IMR-90 (cell line): Measurements from ENCODE around the gene ALG1. TPM values are rescaled to one million over a fixed set of nuclear protein-coding genes. Genes with fewer than 3 reads are reported as not detected.

Experiments
- ATAC-seq: fragments of 200-7000 bp; cut with Tn5 transposase; 2 replicates; pipeline ENCODE4 v1.9.1; 2020; ENCODE audit warnings: low read depth, mild to moderate bottlenecking, moderate library complexity
- BruUV-seq: library from RNA; stranded (reverse); fragments of 400-500 nt; replicated peaks from 2 replicates; lab custom pipeline; 2021; lab: Mats Ljungman, UMichigan
- CTCF ChIA-PET: fragments of 300-600 bp; formaldehyde crosslinking; extraction: SDS; loops from one replicate; lab custom pipeline; 2021; ENCODE audit warnings: antibody characterized with exemption; lab: Yijun Ruan, JAX
- POLR2A ChIA-PET: fragments of 300-600 bp; sonication (Branson Sonifier 250); formaldehyde crosslinking; loops from one replicate; lab custom pipeline; 2022; ENCODE audit warnings: antibody characterized with exemption; ENCODE audit not compliant: unreplicated experiment; lab: Charles Lee
- DNase-seq: peaks from one replicate; pipeline ENCODE4 v3.0.0; 2013
- H2AFZ ChIP-seq: replicated peaks from 2 replicates; pipeline ENCODE3; 2013; ENCODE audit warnings: low read length, mild to moderate bottlenecking; ENCODE audit not compliant: poor library complexity
- H2AK5ac ChIP-seq: 2 replicates; pipeline ENCODE4 v1.6.1; 2013; ENCODE audit warnings: low read depth, low read length, inconsistent platforms
- H2AK9ac ChIP-seq: replicated peaks from 2 replicates; pipeline ENCODE3; 2013; ENCODE audit warnings: mild to moderate bottlenecking, low read depth, low read length, moderate library complexity; ENCODE audit not compliant: poor library complexity
- H2BK120ac ChIP-seq: 2 replicates; pipeline ENCODE4 v1.6.1; 2013; ENCODE audit warnings: low read depth, low read length, inconsistent platforms
- H2BK15ac ChIP-seq: 3 replicates; pipeline ENCODE4 v1.6.1; 2013; ENCODE audit warnings: low read depth, low read length, inconsistent platforms
- H2BK20ac ChIP-seq: 2 replicates; pipeline ENCODE4 v1.6.1; 2013; ENCODE audit warnings: low read depth, mild to moderate bottlenecking, inconsistent platforms, low read length, moderate library complexity
- H2BK5ac ChIP-seq: 2 replicates; pipeline ENCODE4 v1.6.1; 2013; ENCODE audit warnings: mild to moderate bottlenecking, low read depth, low read length, inconsistent platforms; ENCODE audit not compliant: poor library complexity, severe bottlenecking
- H3K14ac ChIP-seq: replicated peaks from 2 replicates; pipeline ENCODE4 v1.6.1; 2013; ENCODE audit warnings: low read depth, low read length, inconsistent platforms
- H3K18ac ChIP-seq: 2 replicates; pipeline ENCODE4 v1.6.1; 2013; ENCODE audit warnings: low read depth, low read length, control low read depth
- H3K23ac ChIP-seq: 2 replicates; pipeline ENCODE4 v1.6.1; 2013; ENCODE audit warnings: low read depth, low read length, inconsistent platforms
- H3K27ac ChIP-seq: 2 replicates; pipeline ENCODE4 v1.5.1; 2013; ENCODE audit warnings: mild to moderate bottlenecking, control low read depth, low read length; ENCODE audit not compliant: insufficient read depth
- H3K27me3 ChIP-seq: 2 replicates; pipeline ENCODE4 v1.6.1; 2013; ENCODE audit warnings: low read length; ENCODE audit not compliant: control insufficient read depth, insufficient read depth
- H3K36me3 ChIP-seq: 2 replicates; pipeline ENCODE4 v1.6.1; 2013; ENCODE audit warnings: low read length, mixed read lengths; ENCODE audit not compliant: control insufficient read depth, insufficient read depth
- H3K4ac ChIP-seq: 2 replicates; pipeline ENCODE4 v1.6.1; 2013; ENCODE audit warnings: low read depth, low read length, inconsistent platforms
- H3K4me1 ChIP-seq: 2 replicates; pipeline ENCODE4 v1.6.1; 2013; ENCODE audit warnings: low read length, mixed read lengths; ENCODE audit not compliant: control insufficient read depth, insufficient read depth
- H3K4me2 ChIP-seq: 2 replicates; pipeline ENCODE4 v1.6.1; 2013; ENCODE audit warnings: low read depth, mild to moderate bottlenecking, control low read depth, low read length, moderate library complexity
- H3K4me3 ChIP-seq: 2 replicates; pipeline ENCODE4 v1.5.1; 2013; ENCODE audit warnings: low read depth, mild to moderate bottlenecking, control low read depth, low read length, moderate library complexity; ENCODE audit not compliant: insufficient read depth
- H3K56ac ChIP-seq: 2 replicates; pipeline ENCODE4 v1.6.1; 2013; ENCODE audit warnings: low read length, inconsistent platforms; ENCODE audit not compliant: insufficient read depth; ENCODE audit errors: extremely low read depth
- H3K79me1 ChIP-seq, 2 experiments: 2 replicates each; pipeline ENCODE4 v1.6.1; 2013; ENCODE audit warnings: low read length in 2 of 2, inconsistent platforms in 1 of 2, low read depth in 1 of 2
- H3K9ac ChIP-seq: 2 replicates; pipeline ENCODE4 v1.6.1; 2013; ENCODE audit warnings: low read depth, low read length, control low read depth
- H3K9me1 ChIP-seq: 2 replicates; pipeline ENCODE4 v1.6.1; 2013; ENCODE audit warnings: low read length, inconsistent platforms; ENCODE audit not compliant: insufficient read depth
- H3K9me3 ChIP-seq: 2 replicates; pipeline ENCODE4 v1.6.1; 2013; ENCODE audit warnings: low read length; ENCODE audit not compliant: control insufficient read depth, insufficient read depth
- H4K20me1 ChIP-seq: 2 replicates; pipeline ENCODE4 v1.6.1; 2013; ENCODE audit warnings: low read length, inconsistent platforms; ENCODE audit not compliant: insufficient read depth
- H4K5ac ChIP-seq: 2 replicates; pipeline ENCODE4 v1.6.1; 2013; ENCODE audit warnings: mild to moderate bottlenecking, low read depth, low read length, control low read depth
- H4K8ac ChIP-seq, 2 experiments: 2 replicates each; pipeline ENCODE4 v1.6.1; 2013; ENCODE audit warnings: low read depth in 2 of 2, low read length in 2 of 2, control low read depth in 1 of 2, inconsistent platforms in 1 of 2
- H4K91ac ChIP-seq: 2 replicates; pipeline ENCODE4 v1.6.1; 2013; ENCODE audit warnings: low read depth, low read length, inconsistent platforms; ENCODE audit not compliant: insufficient read depth
- BHLHE40 ChIP-seq: fragments of 150-350 bp; IDR thresholded peaks from 2 replicates; pipeline ENCODE4 v1.6.1; 2016; ENCODE audit warnings: mild to moderate bottlenecking, low read depth, low read length
- CEBPB ChIP-seq: IDR thresholded peaks from 2 replicates; pipeline ENCODE4 v1.6.1; 2012; ENCODE audit warnings: low read depth, low read length, improper control_type of control experiment
- CHD1 ChIP-seq: IDR thresholded peaks from 2 replicates; pipeline ENCODE4 v1.6.1; 2012; ENCODE audit warnings: low read depth, low read length, improper control_type of control experiment
- ELK1 ChIP-seq: fragments of 150-350 bp; IDR thresholded peaks from 2 replicates; pipeline ENCODE4 v1.6.1; 2016; ENCODE audit warnings: low read depth, mild to moderate bottlenecking, low read length, moderate library complexity, borderline replicate concordance
- FOS ChIP-seq: fragments of 150-350 bp; IDR thresholded peaks from 2 replicates; pipeline ENCODE4 v1.6.1; 2016; ENCODE audit warnings: low read depth, low read length
- MAFK ChIP-seq: IDR thresholded peaks from 2 replicates; pipeline ENCODE4 v1.6.1; 2012; ENCODE audit warnings: low read depth, low read length, improper control_type of control experiment
- MAZ ChIP-seq: IDR thresholded peaks from 2 replicates; pipeline ENCODE4 v1.6.1; 2012; ENCODE audit warnings: low read depth, mild to moderate bottlenecking, low read length, improper control_type of control experiment, moderate library complexity, borderline replicate concordance
- MXI1 ChIP-seq: IDR thresholded peaks from 2 replicates; pipeline ENCODE4 v1.6.1; 2012; ENCODE audit warnings: low read depth, mild to moderate bottlenecking, low read length, moderate library complexity, borderline replicate concordance
- NFE2L2 ChIP-seq: fragments of 150-350 bp; IDR thresholded peaks from 2 replicates; pipeline ENCODE4 v1.6.1; 2016; ENCODE audit warnings: low read depth, mild to moderate bottlenecking, low read length
- POLR2A ChIP-seq: IDR thresholded peaks from 2 replicates; pipeline ENCODE4 v1.6.1; 2012; ENCODE audit warnings: mild to moderate bottlenecking, low read depth, low read length
- RAD21 ChIP-seq: IDR thresholded peaks from 2 replicates; pipeline ENCODE4 v1.6.1; 2012; ENCODE audit warnings: low read length, improper control_type of control experiment
- RFX5 ChIP-seq: IDR thresholded peaks from 2 replicates; pipeline ENCODE4 v1.8.0; 2012; ENCODE audit warnings: low read depth, mild to moderate bottlenecking, low read length, moderate library complexity
- SMC3 ChIP-seq: fragments of 150-350 bp; IDR thresholded peaks from 2 replicates; pipeline ENCODE4 v1.6.1; 2016; ENCODE audit warnings: low read depth, mild to moderate bottlenecking, antibody characterized with exemption, low read length, moderate library complexity
- WGBS, 2 experiments: methylation state at CpG; one replicate each; pipeline versions ENCODE4 v1.1.5 to v1.1.7; 2013; ENCODE audit warnings: missing lambda C conversion rate in 2 of 2; ENCODE audit not compliant: insufficient read length in 1 of 2; ENCODE audit errors: extremely low coverage in 2 of 2; 5-methylcytosine and 5-hydroxymethylcytosine counted together
- dilution Hi-C: fragments of 300-500 bp; cut with HindIII; formaldehyde crosslinking; loops from one replicate; pipeline ENCODE4 v1.14.3; 2018; ENCODE audit warnings: low sequenced_read_pairs; ENCODE audit not compliant: unreplicated experiment
- in situ Hi-C: fragments of 300-500 bp; cut with MboI; formaldehyde crosslinking; loops from 3 replicates; pipeline ENCODE4 v1.14.3; 2019; ENCODE audit warnings: low sequenced_read_pairs, inconsistent platforms, mixed read lengths
- intact Hi-C: fragments of 100-400 bp; cut with micrococcal nuclease; formaldehyde crosslinking; loops from 2 replicates; pipeline ENCODE4 v1.10.0; 2022
- polyA plus RNA-seq, 3 experiments: library from polyadenylated mRNA; depleted of rRNA; stranded (reverse); fragments of >200 nt; gene quantifications; 2 replicates each; pipeline ENCODE4 v1.2.3, GENCODE V29; 2012; ENCODE audit warnings: low replicate concordance in 1 of 3
- total RNA-seq: library from RNA; depleted of rRNA; stranded (reverse); fragments of >200 nt; gene quantifications from 2 replicates; pipeline ENCODE4 v1.2.3, GENCODE V29; 2012
- TF ChIP-seq, protein P1 (sequence below): conservative IDR thresholded peaks from 2 replicates; pipeline ENCODE4 v1.5.1; 2012; ENCODE audit warnings: mild to moderate bottlenecking, low read depth, low read length, improper control_type of control experiment
- TF ChIP-seq, protein P2 (sequence below): fragments of 150-350 bp; IDR thresholded peaks from 2 replicates; pipeline ENCODE4 v1.6.1; 2017; ENCODE audit warnings: mild to moderate bottlenecking, antibody characterized with exemption, low read length, low read depth

Gene ALG1
- total and polyA plus RNA-seq, 2 of the 4 experiments (the other 2 are of a cell fraction): 30.9 to 41.0 TPM

GRCh38 chr16:5024632-5025031 lies 47.0 kb upstream of the ALG1 start:
- Histone ChIP-seq H3K36me3 (no peaks in the 10 kb centered on the region), H3K4me2 (no peak overlapping the region), H3K27ac (no peak overlapping the region), H2AK9ac (no peak overlapping the region), H2BK5ac (no peak overlapping the region), H4K20me1 (no peaks in the 10 kb centered on the region), H3K79me1 (no peaks in the 10 kb centered on the region), H2AK5ac (no peak overlapping the region), H2AFZ (no peak overlapping the region), H3K56ac (no peak overlapping the region), H3K9ac (no peak overlapping the region), H2BK20ac (no peak overlapping the region), H3K23ac (no peak overlapping the region), H2BK120ac (no peak overlapping the region), H3K18ac (no peak overlapping the region), H3K9me3 (no peaks in the 10 kb centered on the region), H3K9me1 (no peaks in the 10 kb centered on the region), H4K8ac (no peak overlapping the region), H3K14ac (no peak overlapping the region), H3K27me3 (peaks cover 5% of the 10 kb centered on the region; the same call in 1 of the 2 replicates), H3K4me3 (no peak overlapping the region), H3K4ac (no peak overlapping the region), H4K5ac (no peak overlapping the region), H3K4me1 (no peaks in the 10 kb centered on the region), H2BK15ac (no peak overlapping the region), H4K91ac (no peak overlapping the region)
- ChIA-PET POLR2A (no interaction called here), CTCF (no interaction called here)
- no TSS peak for BruUV-seq
- intact Hi-C loops: no loop called here
- DNase-seq (no peak), ATAC-seq (no peak)
- dilution Hi-C loops: no loop called here
- in situ Hi-C loops: no loop called here
- TF ChIP-seq ELK1: no peak
- no peak for TF ChIP-seq POLR2A
- TF ChIP-seq MXI1: no peak
- TF ChIP-seq SMC3: no peak
- no peak for TF ChIP-seq RFX5
- TF ChIP-seq, protein P1, sequence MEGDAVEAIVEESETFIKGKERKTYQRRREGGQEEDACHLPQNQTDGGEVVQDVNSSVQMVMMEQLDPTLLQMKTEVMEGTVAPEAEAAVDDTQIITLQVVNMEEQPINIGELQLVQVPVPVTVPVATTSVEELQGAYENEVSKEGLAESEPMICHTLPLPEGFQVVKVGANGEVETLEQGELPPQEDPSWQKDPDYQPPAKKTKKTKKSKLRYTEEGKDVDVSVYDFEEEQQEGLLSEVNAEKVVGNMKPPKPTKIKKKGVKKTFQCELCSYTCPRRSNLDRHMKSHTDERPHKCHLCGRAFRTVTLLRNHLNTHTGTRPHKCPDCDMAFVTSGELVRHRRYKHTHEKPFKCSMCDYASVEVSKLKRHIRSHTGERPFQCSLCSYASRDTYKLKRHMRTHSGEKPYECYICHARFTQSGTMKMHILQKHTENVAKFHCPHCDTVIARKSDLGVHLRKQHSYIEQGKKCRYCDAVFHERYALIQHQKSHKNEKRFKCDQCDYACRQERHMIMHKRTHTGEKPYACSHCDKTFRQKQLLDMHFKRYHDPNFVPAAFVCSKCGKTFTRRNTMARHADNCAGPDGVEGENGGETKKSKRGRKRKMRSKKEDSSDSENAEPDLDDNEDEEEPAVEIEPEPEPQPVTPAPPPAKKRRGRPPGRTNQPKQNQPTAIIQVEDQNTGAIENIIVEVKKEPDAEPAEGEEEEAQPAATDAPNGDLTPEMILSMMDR: no peak
- TF ChIP-seq CEBPB: no peak
- TF ChIP-seq FOS: no peak
- no peak for TF ChIP-seq CHD1
- TF ChIP-seq MAZ: no peak
- no peak for TF ChIP-seq NFE2L2
- TF ChIP-seq, protein P2, sequence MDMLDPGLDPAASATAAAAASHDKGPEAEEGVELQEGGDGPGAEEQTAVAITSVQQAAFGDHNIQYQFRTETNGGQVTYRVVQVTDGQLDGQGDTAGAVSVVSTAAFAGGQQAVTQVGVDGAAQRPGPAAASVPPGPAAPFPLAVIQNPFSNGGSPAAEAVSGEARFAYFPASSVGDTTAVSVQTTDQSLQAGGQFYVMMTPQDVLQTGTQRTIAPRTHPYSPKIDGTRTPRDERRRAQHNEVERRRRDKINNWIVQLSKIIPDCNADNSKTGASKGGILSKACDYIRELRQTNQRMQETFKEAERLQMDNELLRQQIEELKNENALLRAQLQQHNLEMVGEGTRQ: no peak
- TF ChIP-seq BHLHE40: no peak
- no peak for TF ChIP-seq MAFK
- TF ChIP-seq RAD21: no peak
- no CpG with 5 or more reads among the region's 4 CpGs for WGBS, 2 experiments
